GM12878 (cell line): ENCODE data around the gene USP12. TPM values are rescaled to one million over a fixed set of nuclear protein-coding genes. Genes with fewer than 3 reads are reported as not detected.
A peak's percentile ranks its signal among the peaks of the same experiment; 100 is the strongest.

Source experiments
- ASH2L ChIP-seq: fragments of 300-600, 200-600 bp; sonication (generic); IDR thresholded peaks from 2 replicates; pipeline ENCODE4 v1.6.1; 2017; ENCODE audit warnings: low read depth, mild to moderate bottlenecking, borderline replicate concordance
- EP300 ChIP-seq, 2 experiments: fragments of 150-350 bp in 1 of 2; IDR thresholded peaks; 2 replicates each; pipeline ENCODE4 v1.6.1; 2011 to 2012; ENCODE audit warnings: low read depth in 2 of 2, low read length in 2 of 2, borderline replicate concordance in 1 of 2, improper control_type of control experiment in 1 of 2, inconsistent platforms in 1 of 2; ENCODE audit not compliant: control insufficient read depth in 1 of 2
- EZH2 ChIP-seq: IDR thresholded peaks from 2 replicates; pipeline ENCODE4 v1.6.1; 2012; ENCODE audit warnings: low read depth, mild to moderate bottlenecking, control low read depth, inconsistent platforms, low read length, borderline replicate concordance; ENCODE audit not compliant: control insufficient read depth
- FOXK2 ChIP-seq: fragments of 450-650 bp; IDR thresholded peaks from 2 replicates; pipeline ENCODE4 v1.6.1; 2017; ENCODE audit warnings: mild to moderate bottlenecking, moderate library complexity
- HDGF ChIP-seq: fragments of 450-650 bp; IDR thresholded peaks from 2 replicates; pipeline ENCODE4 v1.6.1; 2016; ENCODE audit warnings: antibody characterized with exemption
- PAX5 ChIP-seq: IDR thresholded peaks from 2 replicates; pipeline ENCODE4 v1.6.1; 2011; ENCODE audit warnings: low read depth, low read length, borderline replicate concordance
- POLR2AphosphoS2 ChIP-seq: IDR thresholded peaks from 2 replicates; pipeline ENCODE4 v1.6.1; 2011; ENCODE audit warnings: low read depth, mild to moderate bottlenecking, low read length, improper control_type of control experiment, moderate library complexity
- RB1 ChIP-seq: fragments of 450-650 bp; formaldehyde crosslinking; IDR thresholded peaks from 2 replicates; pipeline ENCODE4 v1.6.1; 2017; ENCODE audit warnings: mild to moderate bottlenecking, borderline replicate concordance
- RELA ChIP-seq: fragments of 450-650 bp; IDR thresholded peaks from 2 replicates; pipeline ENCODE4 v1.8.0; 2014; ENCODE audit warnings: borderline replicate concordance; ENCODE audit not compliant: partially characterized antibody
- RFX5 ChIP-seq: IDR thresholded peaks from 2 replicates; pipeline ENCODE4 v1.6.1; 2011; ENCODE audit warnings: low read depth, low read length, improper control_type of control experiment
- RUNX3 ChIP-seq: IDR thresholded peaks from 2 replicates; pipeline ENCODE4 v1.6.1; 2012; ENCODE audit warnings: low read length, inconsistent platforms
- SP1 ChIP-seq: IDR thresholded peaks from one replicate; pipeline ENCODE4 v1.6.1; 2011; ENCODE audit warnings: low read depth, low read length
- SPI1 ChIP-seq: IDR thresholded peaks from 2 replicates; pipeline ENCODE4 v1.6.1; 2011; ENCODE audit warnings: low read depth, mild to moderate bottlenecking, low read length, moderate library complexity, borderline replicate concordance; ENCODE audit not compliant: insufficient read depth
- SREBF1 ChIP-seq: IDR thresholded peaks from 2 replicates; pipeline ENCODE4 v1.6.1; 2012; ENCODE audit warnings: mild to moderate bottlenecking, low read length
- SUZ12 ChIP-seq: fragments of 200-600 bp; sonication (generic); IDR thresholded peaks from one replicate; pipeline ENCODE4 v1.6.1; 2018; ENCODE audit warnings: antibody characterized with exemption, mild to moderate bottlenecking; ENCODE audit not compliant: unreplicated experiment
- ZNF384 ChIP-seq: IDR thresholded peaks from 2 replicates; pipeline ENCODE4 v1.6.1; 2012; ENCODE audit warnings: low read depth, mild to moderate bottlenecking, low read length, improper control_type of control experiment, borderline replicate concordance
- ZNF622 ChIP-seq: fragments of 450-650 bp; IDR thresholded peaks from 2 replicates; pipeline ENCODE4 v1.6.1; 2017; ENCODE audit warnings: mild to moderate bottlenecking, inconsistent platforms
- polyA plus RNA-seq, 11 experiments: library from polyadenylated mRNA; depleted of rRNA in 4 of 11; unstranded in 6 of 11; stranded (reverse) in 5 of 11; fragments of >200 nt; fragmentation: Nextera tagmentation in 4 of 11; fragmentation: Illumina TruSeq in 1 of 11; extraction: Ambion mirVana in 4 of 11; extraction: Trizol in 1 of 11; gene quantifications; 1 replicate in 1 of 11; 2 replicates in 10 of 11; pipeline versions ENCODE4 v1.2.1 to v1.2.3, GENCODE V29; 2011 to 2016; ENCODE audit warnings: inconsistent platforms in 2 of 11, missing spikeins in 2 of 11, low read depth in 1 of 11
- total RNA-seq, 4 experiments: library from RNA; depleted of rRNA in 3 of 4; stranded (reverse); fragments of >200 nt in 3 of 4; fragmentation: Illumina TruSeq in 1 of 4; extraction: Trizol in 1 of 4; gene quantifications; 2 replicates each; pipeline versions ENCODE4 v1.2.1 to v1.2.3, GENCODE V29; 2013 to 2021
- TF ChIP-seq, protein P1 (sequence below): fragments of 450-650 bp; formaldehyde crosslinking; IDR thresholded peaks from 2 replicates; pipeline ENCODE4 v1.5.0; 2022; ENCODE audit warnings: mild to moderate bottlenecking, missing genetic modification characterization
- TF ChIP-seq, protein P2 (sequence below): fragments of 450-650 bp; IDR thresholded peaks from 2 replicates; pipeline ENCODE4 v1.6.1; 2014; ENCODE audit warnings: mild to moderate bottlenecking
- TF ChIP-seq, protein P3 (sequence below): IDR thresholded peaks from 2 replicates; pipeline ENCODE4 v1.6.1; 2011; ENCODE audit warnings: borderline replicate concordance, low read depth, mild to moderate bottlenecking, moderate library complexity, low read length; ENCODE audit not compliant: insufficient read depth, poor library complexity, severe bottlenecking
- TF ChIP-seq, protein P4 (sequence below): IDR thresholded peaks from 2 replicates; pipeline ENCODE4 v1.6.1; 2012; ENCODE audit warnings: mild to moderate bottlenecking, low read depth, low read length

USP12 gene
- total and polyA plus RNA-seq, 10 of the 15 experiments (the other 5 are each of a cell fraction or from before 2014, with no cell fraction given) = 3.5 to 32.2 (median 24.6) TPM

DNA sequence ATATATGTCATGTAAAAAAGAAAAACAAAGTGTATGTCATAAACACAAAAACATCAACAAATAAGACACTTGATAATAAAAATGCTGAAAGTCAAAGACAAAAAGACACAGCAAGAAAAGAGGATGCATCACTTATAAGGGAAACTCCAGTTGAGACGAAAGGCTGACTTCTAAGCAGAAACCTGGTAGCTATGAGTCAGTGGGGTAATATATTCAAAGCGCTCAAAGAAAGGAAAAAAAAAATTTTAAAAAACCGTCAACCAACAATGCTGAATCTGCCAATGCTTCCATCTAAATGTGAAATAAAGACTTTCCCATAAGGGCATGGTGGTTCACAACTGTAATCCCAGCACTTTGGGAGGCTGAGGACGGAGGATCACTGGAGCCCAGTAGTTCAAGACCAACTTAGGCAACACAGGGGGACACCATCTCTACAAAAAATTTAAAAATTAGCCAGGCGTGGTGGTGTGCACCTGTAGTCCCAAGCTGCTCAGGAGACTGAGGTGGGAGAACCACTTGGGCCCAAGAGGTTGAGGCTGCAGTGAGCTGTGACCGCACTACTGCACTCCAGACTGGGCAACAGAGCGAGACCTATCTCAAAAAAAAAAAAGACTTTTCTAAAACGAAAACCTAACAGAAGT lies 24.0 kb downstream of the USP12 start (continued):
- TF ChIP-seq, protein P1, sequence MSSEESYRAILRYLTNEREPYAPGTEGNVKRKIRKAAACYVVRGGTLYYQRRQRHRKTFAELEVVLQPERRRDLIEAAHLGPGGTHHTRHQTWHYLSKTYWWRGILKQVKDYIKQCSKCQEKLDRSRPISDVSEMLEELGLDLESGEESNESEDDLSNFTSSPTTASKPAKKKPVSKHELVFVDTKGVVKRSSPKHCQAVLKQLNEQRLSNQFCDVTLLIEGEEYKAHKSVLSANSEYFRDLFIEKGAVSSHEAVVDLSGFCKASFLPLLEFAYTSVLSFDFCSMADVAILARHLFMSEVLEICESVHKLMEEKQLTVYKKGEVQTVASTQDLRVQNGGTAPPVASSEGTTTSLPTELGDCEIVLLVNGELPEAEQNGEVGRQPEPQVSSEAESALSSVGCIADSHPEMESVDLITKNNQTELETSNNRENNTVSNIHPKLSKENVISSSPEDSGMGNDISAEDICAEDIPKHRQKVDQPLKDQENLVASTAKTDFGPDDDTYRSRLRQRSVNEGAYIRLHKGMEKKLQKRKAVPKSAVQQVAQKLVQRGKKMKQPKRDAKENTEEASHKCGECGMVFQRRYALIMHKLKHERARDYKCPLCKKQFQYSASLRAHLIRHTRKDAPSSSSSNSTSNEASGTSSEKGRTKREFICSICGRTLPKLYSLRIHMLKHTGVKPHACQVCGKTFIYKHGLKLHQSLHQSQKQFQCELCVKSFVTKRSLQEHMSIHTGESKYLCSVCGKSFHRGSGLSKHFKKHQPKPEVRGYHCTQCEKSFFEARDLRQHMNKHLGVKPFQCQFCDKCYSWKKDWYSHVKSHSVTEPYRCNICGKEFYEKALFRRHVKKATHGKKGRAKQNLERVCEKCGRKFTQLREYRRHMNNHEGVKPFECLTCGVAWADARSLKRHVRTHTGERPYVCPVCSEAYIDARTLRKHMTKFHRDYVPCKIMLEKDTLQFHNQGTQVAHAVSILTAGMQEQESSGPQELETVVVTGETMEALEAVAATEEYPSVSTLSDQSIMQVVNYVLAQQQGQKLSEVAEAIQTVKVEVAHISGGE (CRISPR knock-in tag) = no peak
- TF ChIP-seq SPI1 (0 out of 2 replicates have a peak, but pooled peaks have one; percentile 9), SP1 (no peak), RUNX3 (peak; percentile 81), POLR2AphosphoS2 (no peak), RFX5 (no peak), ZNF384 (peak; percentile 80), ZNF622 (no peak), ASH2L (no peak), PAX5 (peak; percentile 90), SUZ12 (no peak), EP300 (IDR thresholded peaks at IDR 0.05; ENCODE audit: borderline replicate concordance in 1 of 2, control insufficient read depth in 1 of 2, low read depth in 2 of 2, low read length in 2 of 2) (peak in 1 of 2 experiments; percentile 58; a peak in 1 of 4 replicates), RELA (peak; percentile 60), HDGF (no peak), RB1 (no peak), FOXK2 (no peak), EZH2 (no peak), SREBF1 (no peak)
- TF ChIP-seq, protein P2, sequence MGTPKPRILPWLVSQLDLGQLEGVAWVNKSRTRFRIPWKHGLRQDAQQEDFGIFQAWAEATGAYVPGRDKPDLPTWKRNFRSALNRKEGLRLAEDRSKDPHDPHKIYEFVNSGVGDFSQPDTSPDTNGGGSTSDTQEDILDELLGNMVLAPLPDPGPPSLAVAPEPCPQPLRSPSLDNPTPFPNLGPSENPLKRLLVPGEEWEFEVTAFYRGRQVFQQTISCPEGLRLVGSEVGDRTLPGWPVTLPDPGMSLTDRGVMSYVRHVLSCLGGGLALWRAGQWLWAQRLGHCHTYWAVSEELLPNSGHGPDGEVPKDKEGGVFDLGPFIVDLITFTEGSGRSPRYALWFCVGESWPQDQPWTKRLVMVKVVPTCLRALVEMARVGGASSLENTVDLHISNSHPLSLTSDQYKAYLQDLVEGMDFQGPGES = no peak
- TF ChIP-seq, protein P3, sequence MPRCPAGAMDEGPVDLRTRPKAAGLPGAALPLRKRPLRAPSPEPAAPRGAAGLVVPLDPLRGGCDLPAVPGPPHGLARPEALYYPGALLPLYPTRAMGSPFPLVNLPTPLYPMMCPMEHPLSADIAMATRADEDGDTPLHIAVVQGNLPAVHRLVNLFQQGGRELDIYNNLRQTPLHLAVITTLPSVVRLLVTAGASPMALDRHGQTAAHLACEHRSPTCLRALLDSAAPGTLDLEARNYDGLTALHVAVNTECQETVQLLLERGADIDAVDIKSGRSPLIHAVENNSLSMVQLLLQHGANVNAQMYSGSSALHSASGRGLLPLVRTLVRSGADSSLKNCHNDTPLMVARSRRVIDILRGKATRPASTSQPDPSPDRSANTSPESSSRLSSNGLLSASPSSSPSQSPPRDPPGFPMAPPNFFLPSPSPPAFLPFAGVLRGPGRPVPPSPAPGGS = no peak
- TF ChIP-seq, protein P4, sequence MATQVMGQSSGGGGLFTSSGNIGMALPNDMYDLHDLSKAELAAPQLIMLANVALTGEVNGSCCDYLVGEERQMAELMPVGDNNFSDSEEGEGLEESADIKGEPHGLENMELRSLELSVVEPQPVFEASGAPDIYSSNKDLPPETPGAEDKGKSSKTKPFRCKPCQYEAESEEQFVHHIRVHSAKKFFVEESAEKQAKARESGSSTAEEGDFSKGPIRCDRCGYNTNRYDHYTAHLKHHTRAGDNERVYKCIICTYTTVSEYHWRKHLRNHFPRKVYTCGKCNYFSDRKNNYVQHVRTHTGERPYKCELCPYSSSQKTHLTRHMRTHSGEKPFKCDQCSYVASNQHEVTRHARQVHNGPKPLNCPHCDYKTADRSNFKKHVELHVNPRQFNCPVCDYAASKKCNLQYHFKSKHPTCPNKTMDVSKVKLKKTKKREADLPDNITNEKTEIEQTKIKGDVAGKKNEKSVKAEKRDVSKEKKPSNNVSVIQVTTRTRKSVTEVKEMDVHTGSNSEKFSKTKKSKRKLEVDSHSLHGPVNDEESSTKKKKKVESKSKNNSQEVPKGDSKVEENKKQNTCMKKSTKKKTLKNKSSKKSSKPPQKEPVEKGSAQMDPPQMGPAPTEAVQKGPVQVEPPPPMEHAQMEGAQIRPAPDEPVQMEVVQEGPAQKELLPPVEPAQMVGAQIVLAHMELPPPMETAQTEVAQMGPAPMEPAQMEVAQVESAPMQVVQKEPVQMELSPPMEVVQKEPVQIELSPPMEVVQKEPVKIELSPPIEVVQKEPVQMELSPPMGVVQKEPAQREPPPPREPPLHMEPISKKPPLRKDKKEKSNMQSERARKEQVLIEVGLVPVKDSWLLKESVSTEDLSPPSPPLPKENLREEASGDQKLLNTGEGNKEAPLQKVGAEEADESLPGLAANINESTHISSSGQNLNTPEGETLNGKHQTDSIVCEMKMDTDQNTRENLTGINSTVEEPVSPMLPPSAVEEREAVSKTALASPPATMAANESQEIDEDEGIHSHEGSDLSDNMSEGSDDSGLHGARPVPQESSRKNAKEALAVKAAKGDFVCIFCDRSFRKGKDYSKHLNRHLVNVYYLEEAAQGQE = no peak
